Brain microvascular endothelial cell (primary cell): ENCODE results near the gene HTR3D.

Source experiments
- DNase-seq: peaks from one replicate; pipeline ENCODE4 v3.0.0-alpha.2; 2020
- H3K27ac ChIP-seq: fragments of 250-450 bp; sonication (Bioruptor Pico); 2 replicates; pipeline ENCODE4 v1.5.1; 2020; ENCODE audit warnings: mild to moderate bottlenecking, moderate library complexity
- H3K27me3 ChIP-seq: fragments of 250-450 bp; sonication (Bioruptor Pico); replicated peaks from 2 replicates; pipeline ENCODE4 v1.5.1; 2020; ENCODE audit warnings: mild to moderate bottlenecking
- H3K36me3 ChIP-seq: fragments of 250-450 bp; sonication (Bioruptor Pico); replicated peaks from 2 replicates; pipeline ENCODE4 v1.5.1; 2020; ENCODE audit warnings: mild to moderate bottlenecking
- H3K4me3 ChIP-seq: 2 replicates; pipeline ENCODE4 v1.5.1; 2011; ENCODE audit warnings: low read depth, mild to moderate bottlenecking, control low read depth, low read length, moderate library complexity
- in situ Hi-C: cut with HindIII; loops from 2 replicates; pipeline ENCODE4 v1.10.0; 2017; ENCODE audit warnings: low sequenced_read_pairs, low pct_ligation_motif_present
- TF ChIP-seq, protein P1 (sequence below): IDR thresholded peaks from 2 replicates; pipeline ENCODE4 v1.5.1; 2011; ENCODE audit warnings: low read depth, mild to moderate bottlenecking, moderate library complexity, low read length, control low read depth, inconsistent platforms; ENCODE audit errors: missing control alignments

The HTR3D gene

DNA sequence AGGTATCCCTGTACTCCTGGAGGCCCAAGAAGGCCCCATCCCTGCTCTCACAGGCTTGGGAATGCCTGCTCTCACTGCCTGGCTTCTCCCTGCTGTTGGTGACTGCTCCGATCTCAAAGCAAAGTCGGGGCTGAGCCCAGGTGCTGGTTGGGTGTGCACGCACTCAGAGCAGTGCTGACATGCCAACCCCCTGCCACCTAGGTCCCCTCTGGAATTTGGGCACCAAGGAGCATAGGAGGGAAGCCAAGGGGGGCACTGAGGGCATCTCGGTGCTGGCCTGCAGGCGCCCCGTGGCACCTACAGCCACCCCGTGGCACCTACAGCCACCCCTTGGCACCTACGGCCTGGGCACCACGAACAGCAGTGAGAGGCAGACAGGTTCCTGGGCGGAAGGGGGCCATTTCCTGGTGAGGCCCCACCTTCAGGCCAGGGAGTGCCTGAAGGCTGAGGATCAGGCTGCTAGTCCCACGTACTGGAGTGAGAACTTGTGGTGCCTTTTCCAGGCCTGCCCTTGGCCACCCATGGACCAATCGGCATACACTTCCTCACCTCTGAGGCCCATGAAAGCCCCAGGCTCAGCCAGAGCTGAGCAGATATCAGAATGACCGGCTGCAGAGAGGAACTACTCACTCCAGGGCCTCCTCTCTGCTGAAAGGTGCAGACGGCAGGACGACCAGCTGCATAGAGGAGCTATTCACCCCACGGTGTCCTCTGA, 49.7 kb downstream of the HTR3D start:
- Histone ChIP-seq H3K36me3 (no peaks in the 10 kb centered on the region), H3K27ac (no peak overlapping the region), H3K4me3 (no peak overlapping the region), H3K27me3 (no peaks in the 10 kb centered on the region)
- in situ Hi-C loops: no loop called here
- no peak for DNase-seq
- TF ChIP-seq, protein P1, sequence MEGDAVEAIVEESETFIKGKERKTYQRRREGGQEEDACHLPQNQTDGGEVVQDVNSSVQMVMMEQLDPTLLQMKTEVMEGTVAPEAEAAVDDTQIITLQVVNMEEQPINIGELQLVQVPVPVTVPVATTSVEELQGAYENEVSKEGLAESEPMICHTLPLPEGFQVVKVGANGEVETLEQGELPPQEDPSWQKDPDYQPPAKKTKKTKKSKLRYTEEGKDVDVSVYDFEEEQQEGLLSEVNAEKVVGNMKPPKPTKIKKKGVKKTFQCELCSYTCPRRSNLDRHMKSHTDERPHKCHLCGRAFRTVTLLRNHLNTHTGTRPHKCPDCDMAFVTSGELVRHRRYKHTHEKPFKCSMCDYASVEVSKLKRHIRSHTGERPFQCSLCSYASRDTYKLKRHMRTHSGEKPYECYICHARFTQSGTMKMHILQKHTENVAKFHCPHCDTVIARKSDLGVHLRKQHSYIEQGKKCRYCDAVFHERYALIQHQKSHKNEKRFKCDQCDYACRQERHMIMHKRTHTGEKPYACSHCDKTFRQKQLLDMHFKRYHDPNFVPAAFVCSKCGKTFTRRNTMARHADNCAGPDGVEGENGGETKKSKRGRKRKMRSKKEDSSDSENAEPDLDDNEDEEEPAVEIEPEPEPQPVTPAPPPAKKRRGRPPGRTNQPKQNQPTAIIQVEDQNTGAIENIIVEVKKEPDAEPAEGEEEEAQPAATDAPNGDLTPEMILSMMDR: no peak

DNA sequence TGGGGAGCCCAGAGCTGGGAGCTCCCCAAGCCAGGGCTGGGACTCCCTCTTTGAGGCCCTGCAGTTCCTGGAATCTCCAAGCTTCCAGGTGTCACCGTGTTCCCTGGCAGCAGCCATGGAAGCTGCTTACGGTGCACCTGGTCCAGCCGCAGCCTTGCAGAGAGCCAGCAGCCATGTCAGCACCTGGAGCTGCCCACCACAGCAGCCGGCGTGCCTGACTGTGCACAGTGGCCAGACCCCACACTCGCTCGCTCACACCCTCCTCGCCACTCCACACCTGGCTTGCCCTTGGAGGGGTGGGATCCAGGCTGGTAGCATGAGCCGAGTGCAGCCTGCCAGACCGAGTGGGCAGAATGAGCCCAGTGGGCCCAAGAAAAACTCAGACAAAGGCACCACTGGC, 50.5 kb downstream of the HTR3D start:
- TF ChIP-seq, protein P1: no peak
- Histone ChIP-seq H3K27me3 (no peaks in the 10 kb centered on the region), H3K4me3 (no peak overlapping the region), H3K36me3 (no peaks in the 10 kb centered on the region), H3K27ac (no peak overlapping the region)
- in situ Hi-C loops: no loop called here
- no peak for DNase-seq

DNA sequence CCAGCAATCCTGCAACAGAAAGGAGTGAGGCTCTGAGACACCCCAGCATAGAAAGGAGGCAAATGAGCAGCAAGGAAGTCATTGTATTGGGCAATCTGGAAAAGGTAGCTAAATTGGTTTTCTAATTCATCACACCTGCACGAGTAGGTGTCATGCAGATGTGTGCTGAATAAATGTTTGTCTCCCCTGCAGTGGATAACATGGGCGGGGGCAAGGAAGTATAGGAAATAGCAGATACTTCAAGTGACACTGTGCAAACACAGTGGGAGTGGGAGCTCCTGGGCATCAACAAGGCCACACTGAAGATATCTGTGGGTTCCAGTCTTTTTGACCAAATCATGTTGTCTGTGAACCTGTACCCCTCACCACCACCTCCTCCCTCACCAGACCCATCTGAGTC, 50.9 kb downstream of the HTR3D start:
- H3K27ac ChIP-seq: no peak overlapping the region
- H3K4me3 ChIP-seq: no peak overlapping the region
- in situ Hi-C loops: no loop called here
- TF ChIP-seq, protein P1: no peak
- H3K27me3 ChIP-seq: no peaks in the 10 kb centered on the region
- no peak for DNase-seq
- H3K36me3 ChIP-seq: no peaks in the 10 kb centered on the region

DNA sequence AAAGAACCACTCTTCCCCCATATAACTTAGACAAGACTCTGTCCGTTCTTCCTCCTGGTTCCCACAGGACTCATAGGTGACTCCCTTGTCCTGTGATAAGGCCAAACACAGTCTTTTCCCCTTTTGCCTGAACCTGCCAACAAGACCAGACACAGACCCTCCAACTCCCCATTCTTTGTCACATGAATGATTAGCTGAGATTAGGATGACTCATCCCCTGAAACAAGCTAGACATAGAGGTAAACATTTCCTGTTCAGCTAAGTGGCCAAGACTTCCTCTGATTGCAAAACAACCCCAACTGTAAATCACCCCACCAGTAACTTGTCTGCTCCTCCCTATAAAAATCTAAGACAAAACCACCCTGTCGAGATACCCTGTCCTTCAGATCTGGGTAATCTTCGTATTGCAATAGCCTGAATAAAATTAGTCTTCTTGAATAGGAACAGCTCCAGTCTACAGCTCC, 53.9 kb downstream of the HTR3D start:
- H3K27ac ChIP-seq: no peak overlapping the region
- H3K36me3 ChIP-seq: no peaks in the 10 kb centered on the region
- no peak overlapping the region for H3K4me3 ChIP-seq
- no peak for DNase-seq
- H3K27me3 ChIP-seq: no peaks in the 10 kb centered on the region
- TF ChIP-seq, protein P1: no peak
- in situ Hi-C loops: no loop called here
